Mesendoderm (in vitro differentiated cells): ENCODE results near the gene ADAM19.
A peak's percentile ranks its signal among the peaks of the same experiment; 100 is the strongest.

Experiments
- DNase-seq: peaks from one replicate; pipeline ENCODE4 v3.0.0; 2013
- H2AK5ac ChIP-seq: 2 replicates; pipeline ENCODE4 v1.6.1; 2013; ENCODE audit warnings: low read length, inconsistent platforms
- H2BK120ac ChIP-seq: 2 replicates; pipeline ENCODE4 v1.6.1; 2013; ENCODE audit warnings: low read depth, mild to moderate bottlenecking, low read length, moderate library complexity, mixed read lengths
- H2BK15ac ChIP-seq: replicated peaks from 2 replicates; pipeline ENCODE4 v1.6.1; 2013; ENCODE audit warnings: low read depth, mild to moderate bottlenecking, moderate library complexity
- H2BK5ac ChIP-seq: 2 replicates; pipeline ENCODE4 v1.6.1; 2013; ENCODE audit warnings: low read length, inconsistent platforms
- H3K18ac ChIP-seq: 2 replicates; pipeline ENCODE4 v1.6.1; 2013; ENCODE audit warnings: mild to moderate bottlenecking, low read length, mixed read lengths
- H3K23ac ChIP-seq: one replicate; pipeline ENCODE4 v1.6.1; 2013; ENCODE audit warnings: low read length
- H3K27ac ChIP-seq: 2 replicates; pipeline ENCODE4 v1.5.1; 2013; ENCODE audit warnings: low read depth, mild to moderate bottlenecking, inconsistent platforms, low read length, moderate library complexity
- H3K27me3 ChIP-seq: 2 replicates; pipeline ENCODE4 v1.6.1; 2013; ENCODE audit warnings: low read length, control low read depth, mild to moderate bottlenecking, inconsistent platforms; ENCODE audit not compliant: insufficient read depth, poor library complexity
- H3K36me3 ChIP-seq: 2 replicates; pipeline ENCODE4 v1.6.1; 2013; ENCODE audit warnings: low read length, inconsistent platforms; ENCODE audit not compliant: control insufficient read depth, insufficient read depth
- H3K4ac ChIP-seq: one replicate; pipeline ENCODE4 v1.6.1; 2013; ENCODE audit warnings: low read depth, mild to moderate bottlenecking, low read length, moderate library complexity
- H3K4me1 ChIP-seq: 2 replicates; pipeline ENCODE4 v1.6.1; 2013; ENCODE audit warnings: low read depth, low read length, inconsistent platforms; ENCODE audit not compliant: control insufficient read depth
- H3K4me2 ChIP-seq: 2 replicates; pipeline ENCODE4 v1.6.1; 2013; ENCODE audit warnings: low read length
- H3K4me3 ChIP-seq: 2 replicates; pipeline ENCODE4 v1.5.1; 2013; ENCODE audit warnings: mild to moderate bottlenecking, low read length
- H3K56ac ChIP-seq: one replicate; pipeline ENCODE4 v1.6.1; 2013; ENCODE audit warnings: low read length
- H3K79me1 ChIP-seq: 2 replicates; pipeline ENCODE4 v1.6.1; 2013; ENCODE audit warnings: low read length, inconsistent platforms
- H3K79me2 ChIP-seq: 2 replicates; pipeline ENCODE4 v1.6.1; 2013; ENCODE audit warnings: mild to moderate bottlenecking, low read length; ENCODE audit not compliant: control insufficient read depth, insufficient read depth
- H3K9ac ChIP-seq: 2 replicates; pipeline ENCODE4 v1.6.1; 2013; ENCODE audit warnings: low read length, inconsistent platforms
- H4K5ac ChIP-seq: one replicate; pipeline ENCODE4 v1.6.1; 2013; ENCODE audit warnings: low read length
- H4K8ac ChIP-seq: one replicate; pipeline ENCODE4 v1.6.1; 2013; ENCODE audit warnings: low read depth, mild to moderate bottlenecking, control low read depth, low read length, moderate library complexity
- WGBS: extraction: QIAGEN DNeasy Blood & Tissue Kit; methylation state at CpG from one replicate; pipeline ENCODE4 v1.1.7; 2013; ENCODE audit warnings: low lambda C conversion rate, missing lambda C conversion rate; ENCODE audit not compliant: insufficient coverage; ENCODE audit errors: extremely low coverage; 5-methylcytosine and 5-hydroxymethylcytosine counted together

Gene ADAM19

GRCh38 chr5:157476702-157477408, 98.7 kb downstream of the ADAM19 start:
- no peaks in the 10 kb centered on the region for H3K27me3 ChIP-seq
- H3K27ac ChIP-seq, result no peak overlapping the region
- no peaks in the 10 kb centered on the region for H3K79me2 ChIP-seq
- no peak overlapping the region for H2BK15ac ChIP-seq
- H3K23ac ChIP-seq, result no peak overlapping the region
- WGBS, result no CpG with 5 or more reads among the region's 7 CpGs
- DNase-seq, result peak; percentile 81
- H2BK120ac ChIP-seq, result no peak overlapping the region
- no peak overlapping the region for H3K18ac ChIP-seq
- H2BK5ac ChIP-seq, result no peak overlapping the region
- no peak overlapping the region for H4K8ac ChIP-seq
- H3K4me3 ChIP-seq, result no peak overlapping the region
- no peak overlapping the region for H3K4ac ChIP-seq
- peaks cover 4% of the 10 kb centered on the region for H3K79me1 ChIP-seq
- no peak overlapping the region for H3K4me2 ChIP-seq
- peaks cover 17% of the 10 kb centered on the region for H3K36me3 ChIP-seq
- no peak overlapping the region for H3K56ac ChIP-seq
- no peak overlapping the region for H3K9ac ChIP-seq
- H3K4me1 ChIP-seq, result no peaks in the 10 kb centered on the region
- no peak overlapping the region for H4K5ac ChIP-seq
- no peak overlapping the region for H2AK5ac ChIP-seq

GRCh38 chr5:157475432-157475831, 100.1 kb downstream of the ADAM19 start:
- Histone ChIP-seq H3K23ac (no peak overlapping the region), H3K4me3 (no peak overlapping the region), H2BK15ac (no peak overlapping the region), H4K8ac (no peak overlapping the region), H3K79me1 (no peaks in the 10 kb centered on the region), H2BK120ac (no peak overlapping the region), H3K36me3 (peaks cover 10% of the 10 kb centered on the region), H3K27me3 (no peaks in the 10 kb centered on the region), H3K27ac (no peak overlapping the region), H3K9ac (no peak overlapping the region), H3K4me1 (no peaks in the 10 kb centered on the region), H2AK5ac (no peak overlapping the region), H2BK5ac (no peak overlapping the region), H3K4ac (no peak overlapping the region), H4K5ac (no peak overlapping the region), H3K56ac (no peak overlapping the region), H3K4me2 (no peak overlapping the region), H3K18ac (no peak overlapping the region), H3K79me2 (no peaks in the 10 kb centered on the region)
- no CpG with 5 or more reads among the region's 3 CpGs for whole genome bisulfite sequencing
- no peak for DNase-seq

GRCh38 chr5:157473383-157474320, 101.9 kb downstream of the ADAM19 start:
- H3K4me3 ChIP-seq, result no peak overlapping the region
- H3K27ac ChIP-seq, result no peak overlapping the region
- no peak overlapping the region for H3K56ac ChIP-seq
- no peak overlapping the region for H2BK15ac ChIP-seq
- peaks cover 9% of the 10 kb centered on the region for H3K36me3 ChIP-seq
- H3K18ac ChIP-seq, result no peak overlapping the region
- H3K4me1 ChIP-seq, result no peaks in the 10 kb centered on the region
- no peak overlapping the region for H2BK120ac ChIP-seq
- H2BK5ac ChIP-seq, result no peak overlapping the region
- H3K79me1 ChIP-seq, result no peaks in the 10 kb centered on the region
- no peak overlapping the region for H3K9ac ChIP-seq
- H3K27me3 ChIP-seq, result no peaks in the 10 kb centered on the region
- H3K23ac ChIP-seq, result no peak overlapping the region
- H3K79me2 ChIP-seq, result no peaks in the 10 kb centered on the region
- no peak overlapping the region for H4K5ac ChIP-seq
- H3K4ac ChIP-seq, result no peak overlapping the region
- no peak overlapping the region for H2AK5ac ChIP-seq
- H3K4me2 ChIP-seq, result no peak overlapping the region
- DNase-seq, result no peak
- no peak overlapping the region for H4K8ac ChIP-seq
- no CpG with 5 or more reads among the region's 7 CpGs for WGBS

GRCh38 chr5:157471709-157472108, 103.9 kb downstream of the ADAM19 start:
- H3K4me2 ChIP-seq, result no peak overlapping the region
- no peak overlapping the region for H3K9ac ChIP-seq
- H3K18ac ChIP-seq, result no peak overlapping the region
- no peaks in the 10 kb centered on the region for H3K27me3 ChIP-seq
- H3K4me3 ChIP-seq, result no peak overlapping the region
- H3K79me1 ChIP-seq, result no peaks in the 10 kb centered on the region
- H2BK5ac ChIP-seq, result no peak overlapping the region
- H2AK5ac ChIP-seq, result no peak overlapping the region
- H3K4ac ChIP-seq, result no peak overlapping the region
- H2BK15ac ChIP-seq, result no peak overlapping the region
- no peak overlapping the region for H3K27ac ChIP-seq
- no CpG with 5 or more reads among the region's 1 CpG for WGBS
- peak; percentile 84 for DNase-seq
- H4K8ac ChIP-seq, result no peak overlapping the region
- H4K5ac ChIP-seq, result no peak overlapping the region
- no peaks in the 10 kb centered on the region for H3K4me1 ChIP-seq
- no peak overlapping the region for H3K23ac ChIP-seq
- peaks cover 5% of the 10 kb centered on the region for H3K36me3 ChIP-seq
- H3K79me2 ChIP-seq, result no peaks in the 10 kb centered on the region
- H2BK120ac ChIP-seq, result no peak overlapping the region
- H3K56ac ChIP-seq, result no peak overlapping the region

- Histone ChIP-seq H3K4me3 (no peak overlapping the region), H3K4me1 (no peaks in the 10 kb centered on the region), H3K79me2 (no peaks in the 10 kb centered on the region), H4K5ac (no peak overlapping the region), H3K56ac (no peak overlapping the region), H2BK15ac (no peak overlapping the region), H2AK5ac (no peak overlapping the region), H3K9ac (no peak overlapping the region), H2BK120ac (no peak overlapping the region), H3K27ac (no peak overlapping the region), H3K27me3 (no peaks in the 10 kb centered on the region), H3K36me3 (peaks cover 2% of the 10 kb centered on the region), H4K8ac (no peak overlapping the region), H3K79me1 (no peaks in the 10 kb centered on the region), H2BK5ac (no peak overlapping the region), H3K4ac (no peak overlapping the region), H3K18ac (no peak overlapping the region), H3K23ac (no peak overlapping the region), H3K4me2 (no peak overlapping the region)
- no peak for DNase-seq
- WGBS, result no CpG with 5 or more reads among the region's 1 CpG
Measured at GRCh38 chr5:157470631-157471030, 104.9 kb downstream of the ADAM19 start.
